ENCODE measurements around the gene RELN. TPM values are rescaled to one million over a fixed set of nuclear protein-coding genes. Genes with fewer than 3 reads are reported as not detected.
"Not testable (repeated sequence)": the region's sequence is repeated elsewhere in the genome, so short reads cannot be mapped to it uniquely, and the experiment has no call there.

Gene RELN
- polyA plus RNA-seq, 1 donor = 3.5 TPM

- no peak for DNase-seq (ENCODE audit: low read depth)
Observed at GRCh38 chr7:103851357-103851756, 138.1 kb downstream of the RELN start.

- DNase-seq (ENCODE audit: low read depth) = no peak
Observed at GRCh38 chr7:103843689-103844480, 145.6 kb downstream of the RELN start.

GRCh38 chr7:103833401-103833800 is 156.1 kb downstream of the RELN start:
- no peak for DNase-seq (ENCODE audit: low read depth)

GRCh38 chr7:103832438-103832837 is 157.0 kb downstream of the RELN start:
- no peak for DNase-seq (ENCODE audit: low read depth)

DNA sequence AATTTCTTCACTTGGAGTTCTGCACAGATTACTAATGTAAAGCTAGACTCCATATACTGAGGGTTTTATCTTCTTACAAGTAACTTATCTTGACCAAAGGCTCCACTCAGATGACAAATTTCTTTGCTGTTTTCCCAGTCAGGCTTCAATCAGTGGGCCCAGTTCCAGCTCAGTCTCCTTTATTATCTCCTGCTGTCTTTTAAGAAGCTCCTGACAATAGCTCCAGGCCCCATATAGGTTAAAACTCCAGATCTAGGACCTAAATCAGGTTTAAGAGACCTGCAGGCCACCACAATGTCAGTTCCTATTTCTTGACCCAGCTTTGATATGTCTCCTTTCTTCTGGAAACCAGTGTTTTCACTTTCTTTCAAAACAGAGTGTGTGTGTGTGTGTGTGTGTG is 165.2 kb downstream of the RELN start:
- no peak for DNase-seq (ENCODE audit: low read depth)

DNA sequence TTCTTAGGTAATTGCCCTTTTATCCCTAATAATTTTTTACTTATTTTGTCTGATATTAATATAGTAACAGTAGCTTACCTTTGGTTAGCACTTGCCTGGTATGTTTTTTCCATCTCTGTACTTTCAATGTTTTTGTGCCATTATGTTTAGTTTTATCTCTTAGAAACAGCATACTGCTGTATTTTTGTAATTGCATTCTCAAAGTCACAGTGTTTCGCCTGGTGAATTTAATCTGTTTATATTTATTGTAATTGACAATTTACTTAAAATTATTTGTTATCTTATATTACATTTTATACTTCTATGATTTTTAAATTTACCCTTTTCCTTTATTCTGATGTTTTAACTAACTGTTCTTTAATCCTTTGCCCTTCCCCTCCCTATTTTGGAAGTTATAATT is 166.4 kb downstream of the RELN start:
- DNase-seq (ENCODE audit: low read depth) = no peak

GRCh38 chr7:103821092-103821491 is 168.4 kb downstream of the RELN start:
- DNase-seq (ENCODE audit: low read depth) = no peak

DNA sequence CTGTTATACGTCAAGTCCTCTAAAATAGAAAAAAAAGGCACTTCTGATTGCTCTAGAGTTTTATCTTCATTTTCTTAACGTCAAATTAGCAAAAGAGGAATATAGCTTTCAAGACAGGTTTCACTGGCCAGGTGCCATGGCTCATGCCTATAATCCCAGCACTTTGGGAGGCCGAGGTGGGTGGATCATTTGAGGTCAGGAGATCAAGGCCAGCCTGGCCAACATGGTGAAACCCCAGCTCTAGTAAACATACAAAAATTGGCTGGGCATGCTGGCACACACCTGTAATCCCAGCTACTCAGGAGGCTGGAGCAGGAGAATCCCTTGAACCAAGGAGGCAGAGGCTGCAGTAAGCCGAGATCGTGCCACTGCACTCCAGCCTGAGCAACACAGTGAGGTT is 173.5 kb downstream of the RELN start:
- DNase-seq (ENCODE audit: low read depth) = not testable (repeated sequence)

DNA sequence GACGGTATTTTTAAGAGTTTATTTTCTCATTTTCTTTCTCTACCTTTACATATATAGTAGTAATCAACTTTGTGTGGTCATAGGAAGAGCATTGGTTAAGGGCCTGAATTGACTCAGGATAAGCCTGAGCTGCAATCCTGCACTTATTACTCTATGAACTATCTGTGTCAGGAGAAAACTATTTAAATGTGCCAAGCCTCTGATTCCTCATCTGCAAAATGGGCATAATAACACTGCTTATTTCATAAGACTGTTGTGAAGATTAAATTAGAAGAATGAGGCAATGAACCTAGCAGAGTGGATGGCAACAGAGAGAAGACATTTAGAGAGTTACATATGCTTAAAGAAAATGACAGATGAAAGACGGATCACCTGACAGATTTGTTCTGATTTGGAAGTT is 175.5 kb downstream of the RELN start:
- no peak for DNase-seq (ENCODE audit: low read depth)

DNA sequence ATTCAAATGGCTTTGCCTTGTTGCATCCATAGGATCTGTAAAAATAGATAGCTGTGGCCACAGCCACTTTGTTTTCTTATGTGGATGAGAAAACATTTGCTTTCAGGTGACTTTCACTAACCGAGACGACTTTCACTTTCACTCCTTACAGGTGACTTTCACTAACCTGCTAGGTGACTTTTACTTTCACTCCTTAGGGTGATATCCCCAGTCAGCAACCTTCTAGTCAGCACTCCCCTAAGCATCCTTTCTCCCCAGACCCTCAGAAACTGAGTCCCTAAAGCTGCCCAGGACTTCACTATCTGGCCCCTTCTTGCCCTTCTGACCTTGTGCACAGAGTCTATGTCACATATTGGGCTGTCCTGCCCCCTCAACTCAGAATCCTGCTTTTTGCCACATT is 177.5 kb downstream of the RELN start:
- no peak for DNase-seq (ENCODE audit: low read depth)

DNA sequence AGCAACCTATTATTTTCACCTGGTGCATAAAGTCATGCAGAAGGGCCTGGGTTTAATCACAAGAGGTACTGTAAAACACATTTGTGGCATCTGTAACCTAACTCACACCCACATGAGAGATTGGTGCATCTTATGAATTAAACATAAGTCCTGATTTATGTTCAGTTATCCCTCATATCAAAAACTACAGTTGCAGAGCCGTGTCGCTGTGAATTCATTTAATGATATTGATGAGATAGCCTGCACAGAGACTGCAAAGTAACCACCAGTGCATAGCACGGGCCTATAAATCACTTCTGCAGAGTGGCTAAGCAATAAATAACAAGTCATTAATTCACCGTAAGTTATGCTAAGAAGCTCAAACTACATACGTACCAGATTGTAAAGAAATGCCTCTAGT is 178.2 kb downstream of the RELN start:
- DNase-seq (ENCODE audit: low read depth) = no peak

DNA sequence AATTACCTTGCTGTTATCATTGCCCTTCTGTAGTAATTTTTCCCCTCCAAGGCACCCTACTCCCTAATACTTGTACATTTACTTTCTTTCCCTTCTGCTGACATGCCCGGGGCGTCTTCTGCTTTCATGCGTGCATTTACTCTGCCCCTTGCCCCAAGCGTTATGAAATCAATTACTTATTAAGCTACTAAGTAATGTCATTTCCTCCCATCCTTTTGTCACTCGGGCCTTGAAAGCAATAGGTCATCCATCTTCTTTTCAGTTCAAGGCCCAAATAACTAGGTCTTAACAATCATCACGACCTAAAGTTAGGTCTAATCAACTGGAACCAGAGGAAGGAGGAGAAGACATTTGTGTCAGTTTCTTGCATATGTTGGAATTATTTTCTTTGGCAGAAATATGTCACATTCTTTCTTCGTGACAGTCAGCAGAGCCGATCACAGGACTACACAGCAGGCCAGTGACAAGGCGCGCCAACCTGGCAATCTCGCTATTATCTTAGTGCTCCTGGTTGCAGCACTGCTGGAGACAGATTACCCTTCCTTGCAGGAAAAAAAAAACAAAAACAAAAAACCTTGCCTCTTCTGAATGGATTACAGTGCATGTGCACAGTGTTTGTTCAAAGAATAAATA is 179.2 kb downstream of the RELN start:
- DNase-seq (ENCODE audit: low read depth) = no peak

- no peak for DNase-seq (ENCODE audit: low read depth)
Observed at GRCh38 chr7:103809229-103809994, 180.0 kb downstream of the RELN start.

- no peak for DNase-seq (ENCODE audit: low read depth)
Observed at GRCh38 chr7:103805346-103805745, 184.1 kb downstream of the RELN start.

DNA sequence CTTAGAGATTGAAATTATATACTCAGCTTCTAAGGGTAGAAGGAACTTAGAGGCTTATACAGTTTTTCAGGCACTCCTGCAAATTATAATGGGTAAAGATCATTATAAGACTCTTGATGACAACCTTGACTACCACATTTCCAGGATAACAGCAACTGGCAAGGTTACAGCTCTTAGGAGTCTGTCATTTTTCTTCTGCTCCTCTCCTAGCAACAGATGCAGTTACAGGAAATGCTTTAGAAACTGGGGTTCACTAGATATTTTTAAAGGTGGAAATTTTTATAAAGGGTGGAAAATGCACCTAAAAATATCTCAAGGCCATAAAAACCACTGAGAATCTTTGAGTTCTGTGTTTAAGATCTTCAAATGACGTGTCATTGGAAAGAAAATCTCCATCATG is 185.8 kb downstream of the RELN start:
- DNase-seq (ENCODE audit: low read depth) = no peak

DNA sequence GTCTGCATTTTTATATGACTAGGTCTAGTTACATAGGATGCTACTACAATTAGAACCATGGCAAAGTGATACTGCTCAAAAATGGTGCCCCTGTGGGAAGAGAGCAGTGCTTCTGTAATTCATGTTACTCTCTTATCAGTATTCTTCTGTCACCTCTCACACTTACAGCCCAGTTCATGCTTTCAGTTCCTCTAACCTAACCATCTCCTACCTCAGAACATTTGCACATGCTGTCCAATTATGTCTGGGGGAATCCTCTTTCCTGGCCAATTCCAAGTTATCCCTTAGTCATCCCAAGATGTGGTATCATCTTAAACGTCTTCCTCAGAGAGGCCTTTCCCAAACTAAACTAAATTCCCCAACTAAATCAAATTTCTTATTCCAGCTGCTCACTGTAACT is 190.2 kb downstream of the RELN start:
- no peak for DNase-seq (ENCODE audit: low read depth)

DNA sequence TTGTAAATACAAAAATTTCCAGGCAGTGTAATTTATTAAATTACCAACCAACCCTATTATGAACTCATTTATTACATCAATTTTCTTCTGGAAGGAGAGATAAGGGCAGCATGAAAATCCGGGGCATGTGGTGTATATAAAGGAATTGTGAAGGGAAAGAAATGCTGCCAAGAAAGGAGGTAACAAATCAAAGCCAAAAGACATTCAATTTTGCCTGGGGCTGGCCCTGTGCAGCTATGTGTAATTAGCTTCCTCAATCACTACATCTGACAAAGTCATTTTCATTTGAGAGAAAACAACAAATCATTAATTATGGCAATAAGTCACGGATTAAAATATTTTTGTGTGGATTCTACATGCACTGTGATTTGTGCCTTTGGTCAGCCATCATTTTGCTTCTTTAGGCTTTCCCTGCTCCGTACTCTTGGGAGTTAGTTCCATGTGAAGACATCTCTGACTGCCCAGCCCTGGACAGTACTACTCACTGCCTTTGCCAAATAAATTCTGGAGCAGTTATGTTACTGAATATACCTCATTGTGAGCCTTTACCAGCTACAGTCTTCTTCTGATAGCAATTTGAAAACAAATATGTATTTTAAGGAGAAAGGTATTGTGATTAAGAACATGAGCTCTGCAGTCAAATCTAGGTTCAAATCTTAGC is 191.7 kb downstream of the RELN start:
- no peak for DNase-seq (ENCODE audit: low read depth)

- DNase-seq (ENCODE audit: low read depth) = no peak
Observed at GRCh38 chr7:103796327-103796962, 193.0 kb downstream of the RELN start.

GRCh38 chr7:103795787-103796186 is 193.7 kb downstream of the RELN start:
- no peak for DNase-seq (ENCODE audit: low read depth)

DNA sequence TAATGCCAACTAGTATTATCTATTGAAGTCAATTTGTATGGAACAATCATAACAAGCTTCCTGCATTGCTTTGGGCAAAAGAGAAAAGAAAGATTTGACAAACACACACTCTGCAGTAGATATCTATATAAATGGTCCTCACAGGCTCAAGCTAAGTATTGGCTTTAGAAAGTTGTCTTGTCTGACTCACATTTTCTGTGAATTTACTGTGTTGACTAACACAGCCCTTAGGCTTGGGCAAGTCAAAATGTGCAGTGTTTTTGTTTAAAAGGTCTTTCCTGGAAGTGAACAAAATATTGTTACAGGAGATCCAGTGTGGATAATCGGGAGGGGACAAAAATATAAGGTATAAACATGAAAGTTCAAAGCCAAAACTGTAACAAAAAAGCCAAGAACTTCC is 194.4 kb downstream of the RELN start:
- DNase-seq (ENCODE audit: low read depth) = no peak

- DNase-seq (ENCODE audit: low read depth) = no peak
Observed at GRCh38 chr7:103794424-103794823, 195.0 kb downstream of the RELN start.

GRCh38 chr7:103793614-103794013 is 195.8 kb downstream of the RELN start:
- no peak for DNase-seq (ENCODE audit: low read depth)

Measured in forelimb muscle (tissue), 1 donor.